ENCODE measurements around the gene MOB4.

Gene MOB4

GRCh38 chr2:197591339-197592072, 75.6 kb downstream of the MOB4 start:
- no peak for DNase-seq (ENCODE audit: low read depth)

GRCh38 chr2:197596766-197597165, 80.9 kb downstream of the MOB4 start:
- DNase-seq (ENCODE audit: low read depth), result no peak

- DNase-seq (ENCODE audit: low read depth), result no peak
Observed at GRCh38 chr2:197597166-197597565, 81.3 kb downstream of the MOB4 start.

- DNase-seq (ENCODE audit: low read depth), result no peak
Observed at GRCh38 chr2:197598450-197598849, 82.6 kb downstream of the MOB4 start.

- no peak for DNase-seq (ENCODE audit: low read depth)
Observed at GRCh38 chr2:197599285-197599965, 83.6 kb downstream of the MOB4 start.

GRCh38 chr2:197600306-197600705, 84.4 kb downstream of the MOB4 start:
- no peak for DNase-seq (ENCODE audit: low read depth)

GRCh38 chr2:197601726-197602125, 85.9 kb downstream of the MOB4 start:
- no peak for DNase-seq (ENCODE audit: low read depth)
